ENCODE results near the gene ARHGAP26. TPM values are rescaled to one million over a fixed set of nuclear protein-coding genes. Genes with fewer than 3 reads are reported as not detected.
A peak's percentile ranks its signal among the peaks of the same experiment; 100 is the strongest.

ARHGAP26 gene
- total and polyA plus RNA-seq, 4 experiments from 2014 or later, result 2.0 to 22.7 (median 17.3) TPM

- no peak overlapping the region for H3K4me3 ChIP-seq (ENCODE audit: low read length in 2 of 2)
Measured at GRCh38 chr5:143231973-143232812, 462.0 kb downstream of the ARHGAP26 start.

GRCh38 chr5:143233031-143233430 lies 462.9 kb downstream of the ARHGAP26 start:
- H3K4me3 ChIP-seq (ENCODE audit: low read length in 2 of 2), result no peak overlapping the region
- intact Hi-C loops (cut with micrococcal nuclease), result no loop called here
- peaks cover 28% of the 10 kb centered on the region for H3K4me1 ChIP-seq (ENCODE audit: insufficient read depth, low read length)
- no peaks in the 10 kb centered on the region for H3K36me3 ChIP-seq (ENCODE audit: insufficient read depth, low read length)
- H3K27me3 ChIP-seq (ENCODE audit: insufficient read depth, low read length), result no peaks in the 10 kb centered on the region
- H3K27me3 Mint-ChIP-seq, result no peaks in the 10 kb centered on the region
- H3K4me3 Mint-ChIP-seq, result no peak overlapping the region
- no peaks in the 10 kb centered on the region for H3K9me3 ChIP-seq (ENCODE audit: control insufficient read depth in 1 of 2, low read length in 2 of 2)
- ChIA-PET POLR2A (ENCODE audit: partially characterized antibody) (no interaction called here), CTCF (ENCODE audit: partially characterized antibody) (no interaction called here)
- no peaks in the 10 kb centered on the region for H3K36me3 Mint-ChIP-seq
- H3K27ac ChIP-seq (ENCODE audit: low read depth, low read length), result no peak overlapping the region
- peaks cover 18 to 32% (median 31%) of the 10 kb centered on the region in 4 donors for H3K4me1 Mint-ChIP-seq
- peak overlapping the region in 1 of 7 donors; percentile 46 for H3K27ac Mint-ChIP-seq
- no peak for DNase-seq
- H3K9me3 Mint-ChIP-seq, result no peaks in the 10 kb centered on the region

More at GRCh38 chr5:143231973-143232812, 462.0 kb downstream of the ARHGAP26 start:
- H3K9me3 Mint-ChIP-seq, result no peaks in the 10 kb centered on the region
- intact Hi-C loops (cut with micrococcal nuclease), result no loop called here
- Histone ChIP-seq H3K9me3 (ENCODE audit: control insufficient read depth in 1 of 2, low read length in 2 of 2) (no peaks in the 10 kb centered on the region), H3K36me3 (ENCODE audit: insufficient read depth, low read length) (no peaks in the 10 kb centered on the region), H3K27ac (ENCODE audit: low read depth, low read length) (no peak overlapping the region), H3K27me3 (ENCODE audit: insufficient read depth, low read length) (no peaks in the 10 kb centered on the region), H3K4me1 (ENCODE audit: insufficient read depth, low read length) (peaks cover 28% of the 10 kb centered on the region)
- H3K27ac Mint-ChIP-seq, result peak overlapping the region in 3 of 7 donors; percentile 43 to 87 (median 63)
- CTCF ChIA-PET (ENCODE audit: partially characterized antibody), result interaction anchor here (1.3 kb wide), 1 partner anchor 10 kb away, joined by 3 read pairs; no protein-coding TSS in a partner anchor
- peaks cover 18 to 37% (median 33%) of the 10 kb centered on the region in 4 donors for H3K4me1 Mint-ChIP-seq
- DNase-seq, result no peak
- no peaks in the 10 kb centered on the region for H3K27me3 Mint-ChIP-seq
- no peak overlapping the region for H3K4me3 Mint-ChIP-seq
- no peaks in the 10 kb centered on the region for H3K36me3 Mint-ChIP-seq
- POLR2A ChIA-PET (ENCODE audit: partially characterized antibody), result interaction anchor here (1.3 to 3.2 kb wide), 2 partner anchors 11 to 14 kb away, joined by 4 to 15 read pairs; no protein-coding TSS in a partner anchor

- H3K9me3 Mint-ChIP-seq, result no peaks in the 10 kb centered on the region
- no peak overlapping the region for H3K4me3 Mint-ChIP-seq
- Histone ChIP-seq H3K27ac (ENCODE audit: low read depth, low read length) (no peak overlapping the region), H3K27me3 (ENCODE audit: insufficient read depth, low read length) (no peaks in the 10 kb centered on the region), H3K4me1 (ENCODE audit: insufficient read depth, low read length) (peaks cover 17% of the 10 kb centered on the region), H3K4me3 (ENCODE audit: low read length in 2 of 2) (no peak overlapping the region), H3K9me3 (ENCODE audit: control insufficient read depth in 1 of 2, low read length in 2 of 2) (no peaks in the 10 kb centered on the region), H3K36me3 (ENCODE audit: insufficient read depth, low read length) (no peaks in the 10 kb centered on the region)
- H3K4me1 Mint-ChIP-seq, result peaks cover 11 to 22% (median 20%) of the 10 kb centered on the region in 4 donors
- H3K27me3 Mint-ChIP-seq, result no peaks in the 10 kb centered on the region
- intact Hi-C loops (cut with micrococcal nuclease), result no loop called here
- no peaks in the 10 kb centered on the region for H3K36me3 Mint-ChIP-seq
- POLR2A ChIA-PET (ENCODE audit: partially characterized antibody), result no interaction called here
- DNase-seq, result no peak
- no peak overlapping the region for H3K27ac Mint-ChIP-seq
- CTCF ChIA-PET (ENCODE audit: partially characterized antibody), result no interaction called here
Measured at GRCh38 chr5:143234162-143234842, 464.1 kb downstream of the ARHGAP26 start.

- H3K27me3 ChIP-seq (ENCODE audit: insufficient read depth, low read length), result no peaks in the 10 kb centered on the region
- peaks cover 6% of the 10 kb centered on the region for H3K4me1 ChIP-seq (ENCODE audit: insufficient read depth, low read length)
- no peaks in the 10 kb centered on the region for H3K9me3 ChIP-seq (ENCODE audit: control insufficient read depth in 1 of 2, low read length in 2 of 2)
- no peaks in the 10 kb centered on the region for H3K9me3 Mint-ChIP-seq
- H3K36me3 Mint-ChIP-seq, result no peaks in the 10 kb centered on the region
- DNase-seq, result no peak
- H3K27ac ChIP-seq (ENCODE audit: low read depth, low read length), result no peak overlapping the region
- no peak overlapping the region for H3K4me3 ChIP-seq (ENCODE audit: low read length in 2 of 2)
- ChIA-PET POLR2A (ENCODE audit: partially characterized antibody) (no interaction called here), CTCF (ENCODE audit: partially characterized antibody) (interaction anchor here (0.6 kb wide), 1 partner anchor 1602 kb away, joined by 3 read pairs; no protein-coding TSS in a partner anchor)
- intact Hi-C loops (cut with micrococcal nuclease), result no loop called here
- no peak overlapping the region for H3K4me3 Mint-ChIP-seq
- H3K36me3 ChIP-seq (ENCODE audit: insufficient read depth, low read length), result no peaks in the 10 kb centered on the region
- H3K4me1 Mint-ChIP-seq, result peaks cover 2 to 11% (median 9%) of the 10 kb centered on the region in 4 donors
- no peaks in the 10 kb centered on the region for H3K27me3 Mint-ChIP-seq
- H3K27ac Mint-ChIP-seq, result no peak overlapping the region
Measured at GRCh38 chr5:143235423-143235822, 465.2 kb downstream of the ARHGAP26 start.

GRCh38 chr5:143236682-143237081 lies 466.5 kb downstream of the ARHGAP26 start:
- Histone ChIP-seq H3K9me3 (ENCODE audit: control insufficient read depth in 1 of 2, low read length in 2 of 2) (no peaks in the 10 kb centered on the region), H3K4me1 (ENCODE audit: insufficient read depth, low read length) (no peaks in the 10 kb centered on the region), H3K4me3 (ENCODE audit: low read length in 2 of 2) (no peak overlapping the region), H3K36me3 (ENCODE audit: insufficient read depth, low read length) (no peaks in the 10 kb centered on the region), H3K27me3 (ENCODE audit: insufficient read depth, low read length) (no peaks in the 10 kb centered on the region), H3K27ac (ENCODE audit: low read depth, low read length) (no peak overlapping the region)
- Mint-ChIP-seq H3K27ac (no peak overlapping the region), H3K36me3 (no peaks in the 10 kb centered on the region), H3K27me3 (no peaks in the 10 kb centered on the region), H3K4me3 (no peak overlapping the region), H3K4me1 (peaks cover 0 to 3% (median 0%) of the 10 kb centered on the region in 4 donors), H3K9me3 (no peaks in the 10 kb centered on the region)
- POLR2A ChIA-PET (ENCODE audit: partially characterized antibody), result no interaction called here
- CTCF ChIA-PET (ENCODE audit: partially characterized antibody), result no interaction called here
- DNase-seq, result no peak
- intact Hi-C loops (cut with micrococcal nuclease), result no loop called here

- POLR2A ChIA-PET (ENCODE audit: partially characterized antibody), result no interaction called here
- H3K4me3 ChIP-seq (ENCODE audit: low read length in 2 of 2), result no peak overlapping the region
- no peaks in the 10 kb centered on the region for H3K27me3 ChIP-seq (ENCODE audit: insufficient read depth, low read length)
- CTCF ChIA-PET (ENCODE audit: partially characterized antibody), result interaction anchor here (1.2 kb wide), 1 partner anchor 9 kb away, joined by 3 read pairs; no protein-coding TSS in a partner anchor
- Mint-ChIP-seq H3K27me3 (no peaks in the 10 kb centered on the region), H3K9me3 (no peaks in the 10 kb centered on the region), H3K36me3 (no peaks in the 10 kb centered on the region), H3K27ac (peak overlapping the region in 1 of 7 donors; percentile 42), H3K4me3 (no peak overlapping the region), H3K4me1 (no peaks in the 10 kb centered on the region)
- no peaks in the 10 kb centered on the region for H3K4me1 ChIP-seq (ENCODE audit: insufficient read depth, low read length)
- no peaks in the 10 kb centered on the region for H3K9me3 ChIP-seq (ENCODE audit: control insufficient read depth in 1 of 2, low read length in 2 of 2)
- DNase-seq, result no peak
- H3K27ac ChIP-seq (ENCODE audit: low read depth, low read length), result no peak overlapping the region
- H3K36me3 ChIP-seq (ENCODE audit: insufficient read depth, low read length), result no peaks in the 10 kb centered on the region
- intact Hi-C loops (cut with micrococcal nuclease), result no loop called here
Measured at GRCh38 chr5:143237664-143238063, 467.5 kb downstream of the ARHGAP26 start.

- Mint-ChIP-seq H3K27ac (no peak overlapping the region), H3K9me3 (no peaks in the 10 kb centered on the region), H3K27me3 (no peaks in the 10 kb centered on the region), H3K4me3 (no peak overlapping the region), H3K4me1 (no peaks in the 10 kb centered on the region), H3K36me3 (no peaks in the 10 kb centered on the region)
- no peak for DNase-seq
- Histone ChIP-seq H3K9me3 (ENCODE audit: control insufficient read depth in 1 of 2, low read length in 2 of 2) (no peaks in the 10 kb centered on the region), H3K4me3 (ENCODE audit: low read length in 2 of 2) (no peak overlapping the region), H3K27ac (ENCODE audit: low read depth, low read length) (no peak overlapping the region), H3K36me3 (ENCODE audit: insufficient read depth, low read length) (no peaks in the 10 kb centered on the region), H3K27me3 (ENCODE audit: insufficient read depth, low read length) (no peaks in the 10 kb centered on the region), H3K4me1 (ENCODE audit: insufficient read depth, low read length) (no peaks in the 10 kb centered on the region)
- intact Hi-C loops (cut with micrococcal nuclease), result no loop called here
- ChIA-PET CTCF (ENCODE audit: partially characterized antibody) (interaction anchor here (1.2 kb wide), 1 partner anchor 10 kb away, joined by 3 read pairs; no protein-coding TSS in a partner anchor), POLR2A (ENCODE audit: partially characterized antibody) (no interaction called here)
Measured at GRCh38 chr5:143238620-143239019, 468.4 kb downstream of the ARHGAP26 start.
